ENCODE data around the gene MSL2. TPM values are rescaled to one million over a fixed set of nuclear protein-coding genes. Genes with fewer than 3 reads are reported as not detected.
"Not testable (repeated sequence)": the region's sequence is repeated elsewhere in the genome, so short reads cannot be mapped to it uniquely, and the experiment has no call there.

Gene MSL2
- total RNA-seq, 1 experiment from 2014 or later: 26.0 TPM

GRCh38 chr3:136122006-136122405, 74.1 kb downstream of the MSL2 start:
- Histone ChIP-seq H3K36me3 (peaks cover 14% of the 10 kb centered on the region), H3K27me3 (no peaks in the 10 kb centered on the region), H3K4me3 (no peak overlapping the region), H3K9me3 (no peaks in the 10 kb centered on the region; the same call in 1 of the 2 replicates)
- no peak for DNase-seq

GRCh38 chr3:136120373-136121348, 75.5 kb downstream of the MSL2 start:
- Histone ChIP-seq H3K9me3 (peaks cover 3% of the 10 kb centered on the region), H3K27me3 (no peaks in the 10 kb centered on the region), H3K4me3 (no peak overlapping the region), H3K36me3 (peaks cover 5% of the 10 kb centered on the region)
- DNase-seq: no peak

- not testable (repeated sequence) for H3K36me3 ChIP-seq, H3K9me3 ChIP-seq, H3K27me3 ChIP-seq, DNase-seq, H3K4me3 ChIP-seq
These were observed 76.4 kb downstream of the MSL2 start for GRCh38 chr3:136119783-136120182.

DNA sequence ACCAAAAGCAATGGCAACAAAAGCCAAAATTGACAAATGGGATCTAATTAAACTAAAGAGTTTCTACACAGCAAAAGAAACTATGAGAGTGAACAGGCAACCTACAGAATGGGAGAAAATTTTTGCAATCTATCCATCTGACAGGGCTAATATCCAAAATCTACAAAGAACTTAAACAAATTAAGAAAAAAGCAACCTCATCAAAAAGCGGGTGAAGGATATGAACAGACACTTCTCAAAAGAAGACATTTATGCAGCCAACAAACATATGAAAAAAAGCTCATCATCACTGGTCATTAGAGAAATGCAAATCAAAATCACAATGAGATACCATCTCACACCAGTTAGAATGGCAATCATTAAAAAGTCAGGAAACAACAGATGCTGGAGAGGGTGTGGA, 76.8 kb downstream of the MSL2 start:
- not testable (repeated sequence) for DNase-seq, H3K36me3 ChIP-seq, H3K4me3 ChIP-seq

DNA sequence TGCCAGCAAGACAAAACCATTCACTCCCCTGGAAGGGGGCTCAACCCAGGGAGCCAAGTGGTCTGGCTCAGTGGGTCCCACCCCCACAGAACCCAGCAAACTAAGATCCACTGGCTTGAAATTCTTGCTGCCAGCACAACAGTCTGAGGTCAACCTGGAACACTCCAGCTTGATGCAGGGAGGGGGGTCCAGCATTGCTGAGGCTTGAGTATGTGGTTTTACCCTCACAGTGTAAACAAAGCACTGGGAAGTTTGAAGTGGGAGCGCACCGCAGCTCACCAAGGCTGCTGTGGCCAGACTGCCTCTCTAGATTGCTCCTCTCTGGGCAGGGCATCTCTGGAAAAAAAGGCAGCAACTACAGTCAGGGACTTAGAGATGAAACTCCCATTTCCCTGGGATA, 81.7 kb downstream of the MSL2 start:
- Histone ChIP-seq H3K4me3 (no peak overlapping the region), H3K9me3 (peaks cover 8% of the 10 kb centered on the region), H3K27me3 (no peaks in the 10 kb centered on the region), H3K36me3 (peaks cover 8% of the 10 kb centered on the region)
- no peak for DNase-seq

More for the DNA sequence above, 76.8 kb downstream of the MSL2 start:
- not testable (repeated sequence) for H3K27me3 ChIP-seq, H3K9me3 ChIP-seq

DNA sequence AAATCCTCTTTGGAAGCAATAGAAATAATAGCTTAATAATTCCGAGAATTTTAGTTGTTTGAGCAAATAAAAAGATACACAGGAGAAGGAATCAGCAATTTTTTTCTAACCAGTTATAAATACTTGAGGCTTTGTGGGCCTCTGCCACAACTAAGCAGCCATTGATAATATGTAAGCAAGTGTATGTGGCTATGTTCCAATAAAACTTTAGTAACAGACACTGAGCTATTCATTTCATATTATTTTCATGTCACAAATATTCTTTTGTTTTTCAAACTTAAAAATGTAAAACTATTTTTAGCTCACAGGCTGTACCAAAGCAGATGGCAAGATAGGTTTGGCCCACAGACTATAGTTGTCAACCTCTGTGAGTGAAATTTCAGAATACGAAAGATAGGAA, 85.7 kb downstream of the MSL2 start:
- H3K27me3 ChIP-seq: no peaks in the 10 kb centered on the region
- no peak for DNase-seq
- peaks cover 4% of the 10 kb centered on the region for H3K9me3 ChIP-seq
- no peak overlapping the region for H3K4me3 ChIP-seq
- H3K36me3 ChIP-seq: peaks cover 15% of the 10 kb centered on the region

DNA sequence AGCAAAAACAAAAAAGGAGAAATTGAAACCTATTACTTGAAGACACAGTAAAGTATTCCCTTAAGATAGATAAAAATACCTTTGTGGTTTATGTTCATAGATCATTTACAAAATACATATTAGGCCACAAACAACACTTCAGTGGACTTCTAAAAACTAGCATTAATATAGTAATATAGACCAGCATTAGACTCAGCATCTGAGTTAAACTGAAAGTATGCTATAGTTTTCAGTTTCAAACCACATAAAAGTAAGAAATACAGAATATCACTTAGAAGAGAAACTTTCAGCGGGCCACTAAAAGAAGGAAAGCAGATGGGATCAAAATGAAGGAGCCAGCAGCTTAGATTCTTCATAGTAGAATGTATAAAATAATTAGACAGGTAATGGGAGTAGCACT, 86.6 kb downstream of the MSL2 start:
- peaks cover 3% of the 10 kb centered on the region for H3K9me3 ChIP-seq
- H3K4me3 ChIP-seq: no peak overlapping the region
- no peaks in the 10 kb centered on the region for H3K27me3 ChIP-seq
- H3K36me3 ChIP-seq: peaks cover 17% of the 10 kb centered on the region
- DNase-seq: no peak

- DNase-seq: no peak
These were observed 90.0 kb downstream of the MSL2 start for GRCh38 chr3:136106101-136106500.

DNA sequence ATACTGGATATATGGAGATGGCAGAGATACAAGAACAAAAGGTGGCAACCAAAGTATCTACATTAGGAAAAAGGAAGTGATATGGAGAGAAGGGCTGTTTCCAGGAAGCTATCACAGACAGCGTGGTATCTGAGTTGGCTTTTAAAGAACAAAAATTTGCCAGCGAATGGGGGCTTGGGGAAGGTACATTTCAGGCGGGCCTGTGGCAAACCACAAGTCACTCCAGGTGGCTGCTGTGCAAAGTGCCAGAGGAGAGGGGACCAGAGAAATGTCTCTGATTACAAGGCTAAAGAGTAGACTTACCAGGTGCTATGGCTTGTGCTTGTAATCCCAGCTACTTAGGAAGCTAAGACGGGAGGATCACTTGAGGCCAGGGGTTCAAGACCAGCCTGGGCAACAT, 91.1 kb downstream of the MSL2 start:
- Histone ChIP-seq H3K9me3 (no peaks in the 10 kb centered on the region), H3K27me3 (no peaks in the 10 kb centered on the region), H3K4me3 (no peak overlapping the region), H3K36me3 (peaks cover 25% of the 10 kb centered on the region)
- no peak for DNase-seq

More at GRCh38 chr3:136106101-136106500, 90.0 kb downstream of the MSL2 start:
- Histone ChIP-seq H3K4me3 (no peak overlapping the region), H3K36me3 (peaks cover 25% of the 10 kb centered on the region), H3K9me3 (no peaks in the 10 kb centered on the region), H3K27me3 (no peaks in the 10 kb centered on the region)

Other genes with a start within 250 kb of the MSL2 start
- gene PPP2R3A, start 230.6 kb downstream of the MSL2 start, total RNA-seq (2014; rRNA removed; shearing (Covaris generic); ENCODE audit: low replicate concordance): 10.3 and 11.3 TPM in 2 replicates
- 105 and 156 TPM in 2 replicates for gene PCCB, start 54.0 kb upstream of the MSL2 start, total RNA-seq (2014; rRNA removed; shearing (Covaris generic); ENCODE audit: low replicate concordance)